Stimulated activated CD4-positive, alpha-beta T cell treated with anti-CD3 and anti-CD28 coated beads, Interleukin-15, amount 100 ng/mL, for 1 hour (primary cell): ENCODE results near the gene RNF169.
"Not testable (repeated sequence)": the region's sequence is repeated elsewhere in the genome, so short reads cannot be mapped to it uniquely, and the experiment has no call there.

ENCODE experiments used
- DNase-seq, 2 donors: peaks; one replicate each; pipeline ENCODE4 v3.0.0-alpha.2; 2020; ENCODE audit warnings: low read depth in 1 of 2, low spot score in 1 of 2

Gene RNF169

DNA sequence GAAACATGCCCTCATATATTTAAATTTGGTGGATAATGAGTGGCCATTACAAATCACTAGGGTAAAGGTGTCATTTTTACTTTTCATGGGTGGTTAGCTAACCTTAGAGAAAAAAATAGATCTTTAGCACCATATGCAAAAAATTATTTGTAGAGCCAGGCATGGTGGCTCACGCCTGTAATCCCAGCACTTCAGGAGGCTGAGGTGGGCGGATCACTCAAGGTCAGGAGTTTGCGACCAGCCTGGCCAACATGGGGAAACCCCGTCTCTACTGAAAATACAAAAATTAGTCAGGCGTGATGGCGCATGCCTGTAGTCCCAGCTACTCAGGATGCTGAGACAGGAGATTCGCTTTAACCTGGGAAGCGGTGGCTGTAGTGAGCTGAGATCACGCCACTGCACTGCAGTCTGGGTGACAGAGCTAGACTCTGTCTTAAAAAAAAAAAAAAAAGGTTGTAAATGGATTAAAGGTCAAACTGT lies 19.6 kb downstream of the RNF169 start:
- DNase-seq: not testable (repeated sequence)

DNA sequence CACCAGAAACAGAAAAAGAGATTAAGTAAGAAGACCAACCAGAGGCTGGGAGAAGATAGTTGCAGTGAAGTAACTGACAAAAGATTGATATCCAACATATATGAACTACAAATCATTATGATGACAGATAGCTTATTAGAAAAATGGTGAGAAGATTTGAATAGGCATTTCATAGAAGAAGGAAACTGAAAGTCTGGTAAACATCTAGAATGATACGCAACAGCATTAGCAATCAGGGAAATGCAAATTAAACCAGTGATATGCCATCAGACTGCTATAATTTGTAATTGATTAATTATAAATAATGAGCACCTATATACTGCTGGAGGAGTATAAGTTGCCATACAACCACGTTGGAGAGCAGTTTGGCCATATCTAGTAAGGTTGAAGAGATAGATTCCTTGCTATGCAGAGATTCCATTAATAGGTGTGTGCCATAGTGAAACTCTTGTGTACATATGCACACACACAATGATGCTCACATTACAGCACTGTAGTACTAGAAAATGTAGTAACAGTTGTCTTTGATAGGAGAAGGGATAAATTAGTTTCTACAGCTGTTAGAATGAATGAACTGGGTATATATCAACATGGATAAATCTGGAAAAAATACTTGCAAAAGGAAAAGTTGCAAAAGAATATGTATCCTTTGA lies 20.5 kb downstream of the RNF169 start:
- no peak for DNase-seq

DNA sequence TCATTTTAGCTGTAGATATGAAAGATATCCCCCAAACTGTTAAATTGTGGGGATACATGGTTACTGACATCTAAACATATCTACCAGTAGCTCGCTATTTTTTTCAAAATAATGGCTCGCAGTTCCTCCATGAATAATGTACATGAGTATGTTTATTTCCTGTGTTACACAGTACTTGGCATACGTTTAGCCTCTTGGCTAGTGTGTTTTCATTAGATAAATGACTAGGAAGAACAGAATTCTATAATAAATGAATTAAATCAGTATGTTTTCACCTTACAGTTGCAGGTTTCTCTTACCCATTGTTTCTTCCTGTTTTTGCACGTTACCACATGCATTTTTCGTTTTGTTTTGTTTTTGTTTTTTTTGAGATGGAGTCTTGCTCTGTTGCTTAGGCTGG lies 21.8 kb downstream of the RNF169 start:
- DNase-seq: no peak

DNA sequence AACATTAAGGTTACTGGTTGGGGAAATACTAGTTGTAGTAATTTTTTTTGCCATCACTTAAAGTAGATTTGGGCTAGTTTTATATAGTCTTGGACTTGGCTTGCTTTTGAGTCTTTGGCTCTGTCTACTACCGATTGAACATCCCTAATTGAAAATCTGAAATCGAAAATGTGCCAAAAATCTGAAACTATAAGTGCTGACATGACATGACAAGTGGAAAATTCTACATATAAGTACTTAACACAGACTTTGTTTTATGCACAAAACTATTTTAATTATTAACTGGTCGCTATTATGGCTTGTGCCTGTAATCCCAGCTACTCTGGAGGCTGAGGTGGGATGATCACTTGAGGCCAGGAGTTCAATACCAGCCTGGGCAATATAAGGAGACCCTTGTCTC lies 22.5 kb downstream of the RNF169 start:
- no peak for DNase-seq

DNA sequence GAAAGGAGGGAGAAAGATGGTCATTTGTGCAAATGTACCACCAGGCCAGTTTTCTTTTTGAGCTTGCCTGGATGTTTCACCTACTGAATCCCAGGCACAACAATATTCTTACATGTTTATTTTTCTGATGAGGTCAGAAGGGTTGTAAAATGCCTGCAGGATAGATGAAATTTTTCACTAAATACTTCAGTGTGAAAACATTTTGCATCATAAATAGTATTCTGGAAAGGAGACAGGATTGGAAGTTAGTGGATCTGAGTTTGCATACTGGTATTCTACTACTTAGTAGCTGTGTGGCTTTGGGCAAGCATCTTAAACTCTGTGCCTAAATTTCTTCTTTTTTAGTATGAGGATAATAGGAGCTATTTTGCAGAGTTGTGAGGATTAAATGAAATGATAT lies 24.8 kb downstream of the RNF169 start:
- no peak for DNase-seq

DNA sequence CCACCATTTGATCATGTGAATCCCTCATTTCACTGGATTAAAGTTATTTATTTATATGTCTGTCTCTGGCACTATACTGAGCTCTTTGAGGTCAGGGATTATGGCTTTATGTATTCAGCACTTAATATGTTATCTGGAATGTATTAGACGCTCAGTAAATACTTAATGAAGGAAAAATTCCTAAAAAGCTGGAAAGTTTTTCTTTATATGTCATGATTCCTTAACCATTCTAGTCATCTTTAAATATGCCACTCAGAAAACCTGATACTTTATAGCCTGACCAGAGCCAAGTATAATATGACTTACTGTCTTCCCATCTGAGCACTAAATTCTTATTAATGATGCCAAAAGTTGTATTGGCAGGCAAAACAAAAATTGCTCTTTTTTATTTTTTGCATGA lies 27.1 kb downstream of the RNF169 start:
- DNase-seq: no peak

DNA sequence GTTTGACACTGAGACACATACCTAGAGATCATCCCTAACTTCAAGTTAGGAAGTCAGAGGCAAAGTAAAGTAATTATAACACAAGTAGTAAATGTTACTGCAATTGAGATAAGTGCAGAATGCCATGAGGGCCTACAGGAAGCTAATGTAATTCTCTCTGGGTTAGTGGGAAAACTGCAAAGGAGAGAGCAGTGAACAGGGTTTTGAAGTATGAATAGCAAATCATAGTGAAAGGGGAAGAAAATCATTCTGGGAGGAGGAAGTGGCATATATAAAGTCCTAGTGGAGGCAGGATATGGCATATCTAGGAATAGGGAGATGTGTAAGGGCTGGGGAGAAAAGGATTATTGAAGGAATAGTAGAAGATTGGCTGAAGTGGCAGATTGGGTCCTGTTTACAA lies 27.9 kb downstream of the RNF169 start:
- no peak for DNase-seq

DNA sequence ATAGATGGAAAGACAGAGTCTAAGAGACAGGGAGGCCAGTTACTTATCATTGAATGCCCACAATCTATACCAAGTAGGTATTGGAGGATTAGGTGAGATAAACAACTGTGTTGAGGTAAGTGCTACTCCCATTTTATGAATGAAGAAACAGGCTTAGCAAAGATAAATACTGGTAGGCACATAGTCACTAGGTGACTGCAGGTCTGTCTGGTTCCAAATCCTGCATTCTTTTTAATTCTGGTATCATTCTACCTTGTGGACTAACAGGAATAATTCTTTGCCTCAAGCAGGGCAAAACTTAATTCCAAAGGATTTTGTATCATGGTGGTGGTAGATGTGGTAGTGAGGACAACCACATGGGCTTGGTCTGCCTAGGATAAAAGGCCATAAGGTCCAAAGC lies 28.4 kb downstream of the RNF169 start:
- no peak for DNase-seq

DNA sequence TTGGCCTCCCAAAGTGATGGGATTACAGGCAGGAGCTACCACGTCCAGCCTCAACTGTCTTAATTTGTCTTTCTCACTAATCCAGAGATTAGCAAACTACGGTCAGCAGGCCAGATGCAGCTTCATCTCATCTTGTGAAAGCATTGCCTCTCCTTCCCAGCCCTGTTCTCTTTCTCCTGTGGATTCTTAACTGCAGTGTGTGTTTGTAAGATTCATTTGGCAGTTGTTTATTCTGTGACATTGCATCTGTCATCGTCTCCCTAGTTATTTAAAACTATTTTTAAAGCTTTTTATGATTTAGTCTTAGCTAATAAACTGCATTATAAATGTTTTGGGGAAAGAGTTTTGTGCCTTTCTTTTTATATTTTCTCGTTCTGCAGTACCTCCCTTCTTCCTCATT lies 29.2 kb downstream of the RNF169 start:
- DNase-seq: no peak

DNA sequence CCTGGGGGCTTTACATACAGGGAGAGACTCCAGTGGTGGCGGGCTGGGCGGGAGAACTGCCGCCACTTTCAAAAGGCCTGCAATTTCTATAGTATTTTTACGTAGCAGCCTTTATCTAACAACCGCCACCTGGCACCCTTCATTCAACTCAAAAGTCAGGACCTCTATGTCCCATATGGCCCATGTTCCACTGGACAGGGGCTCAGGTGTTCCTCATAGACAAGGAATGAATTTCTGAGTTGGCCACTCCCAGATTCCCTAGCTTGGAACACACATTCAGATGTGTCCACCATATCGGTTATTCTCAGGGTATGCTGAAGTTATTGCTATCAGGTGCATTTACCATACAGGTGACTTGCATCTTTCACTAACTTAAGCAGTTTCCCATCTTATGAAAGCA lies 29.9 kb downstream of the RNF169 start:
- no peak for DNase-seq

DNA sequence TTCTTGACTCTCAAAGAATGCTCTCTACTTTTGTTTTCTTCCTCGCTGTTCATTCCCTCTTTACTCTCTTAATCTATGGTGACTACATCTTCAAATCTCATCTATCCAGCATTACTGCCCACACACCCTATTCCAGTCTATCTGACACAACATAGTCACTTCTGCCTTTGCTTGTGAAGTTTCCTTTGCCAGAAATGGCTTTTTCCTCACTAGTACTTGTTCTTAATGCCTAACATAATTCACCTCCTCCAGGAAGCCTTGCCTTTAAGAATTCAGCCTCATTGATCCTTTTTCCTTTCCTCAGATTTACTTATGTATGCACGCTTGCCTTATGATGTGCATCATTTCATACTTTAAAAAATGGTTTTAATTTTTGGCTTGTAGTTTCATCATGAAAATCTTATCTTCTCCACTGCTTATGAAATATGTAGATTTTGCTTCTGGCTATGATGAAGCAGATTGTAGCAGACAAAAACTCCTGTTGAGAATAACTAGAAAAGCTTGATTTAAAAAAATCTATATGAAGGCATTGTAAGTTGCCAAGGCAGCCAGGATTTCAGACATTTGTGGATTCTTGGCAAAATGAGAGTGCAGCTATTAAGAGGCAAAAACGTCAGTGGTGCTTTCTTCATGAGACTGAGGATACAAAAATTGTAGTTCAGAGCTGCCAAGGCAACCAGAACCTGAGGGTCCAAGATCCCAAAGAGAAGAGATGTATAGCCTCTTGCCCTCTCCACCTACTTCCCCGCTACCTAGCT lies 31.8 kb downstream of the RNF169 start:
- DNase-seq: no peak

DNA sequence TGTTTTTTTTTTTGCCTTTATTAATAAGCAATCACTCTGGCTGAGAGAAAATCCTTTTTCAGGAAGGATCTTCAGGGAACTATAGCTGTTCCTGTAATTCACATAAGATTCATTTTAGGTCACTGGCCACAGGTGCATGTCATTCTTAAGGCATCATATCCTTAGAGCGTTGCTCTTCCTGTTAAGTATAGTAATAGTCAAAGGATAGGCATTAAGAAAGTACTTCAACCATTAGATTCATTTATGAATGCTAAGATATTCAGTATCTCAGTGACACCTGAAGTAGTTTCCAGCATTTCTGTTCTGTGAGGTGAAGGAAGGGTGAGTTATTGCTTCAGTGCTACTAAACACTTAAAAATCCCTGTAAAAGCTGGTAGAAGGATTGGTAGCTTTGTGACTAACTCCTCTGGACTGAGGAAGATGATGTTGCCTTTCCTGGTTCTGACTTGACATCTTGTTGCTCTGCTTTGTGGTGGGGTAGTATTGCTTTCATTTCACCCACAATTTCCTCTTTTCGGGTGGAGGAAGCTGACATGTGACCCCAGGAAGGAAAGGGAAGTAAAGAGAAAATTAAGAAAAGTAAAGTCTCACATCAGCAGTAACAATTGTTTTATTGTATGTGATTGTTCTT lies 34.7 kb downstream of the RNF169 start:
- no peak for DNase-seq

DNA sequence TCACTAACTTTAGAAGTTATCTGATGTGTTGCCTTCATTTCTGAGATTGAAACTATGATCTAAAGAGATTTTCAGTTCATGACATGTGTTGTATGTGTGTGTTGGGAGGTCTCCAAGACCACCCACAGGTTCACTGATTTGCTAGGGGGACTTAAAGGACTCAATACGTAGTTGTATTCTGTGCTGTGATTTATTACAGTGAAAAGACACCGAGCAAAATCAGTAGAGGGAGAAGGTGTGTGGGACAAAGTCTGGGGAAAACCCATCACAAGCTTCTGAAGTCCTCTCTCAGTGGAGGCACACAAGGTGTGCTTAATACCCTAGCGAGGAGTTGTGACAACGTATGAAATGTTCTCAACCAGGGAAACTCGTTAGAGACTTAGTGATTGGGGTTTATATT lies 35.6 kb downstream of the RNF169 start:
- no peak for DNase-seq

DNA sequence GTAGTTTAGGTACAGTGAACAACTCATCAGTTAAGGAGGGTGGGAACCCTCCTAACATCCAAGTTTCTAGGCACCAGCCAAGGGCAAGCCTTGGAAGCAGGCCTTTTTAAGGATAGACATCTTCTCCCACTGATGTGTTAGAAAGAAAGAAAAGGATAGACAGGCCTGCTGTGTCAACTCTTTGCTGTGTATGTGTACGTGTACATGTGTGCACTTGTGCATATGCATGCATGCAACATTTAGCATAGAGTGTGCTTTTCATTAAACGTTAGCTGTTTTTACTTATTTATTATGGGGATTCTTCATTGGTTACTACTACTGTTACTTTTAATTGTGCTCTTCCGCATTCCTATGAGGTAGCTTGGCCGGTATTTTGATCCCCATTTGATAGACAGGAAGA lies 36.1 kb downstream of the RNF169 start:
- DNase-seq: no peak

DNA sequence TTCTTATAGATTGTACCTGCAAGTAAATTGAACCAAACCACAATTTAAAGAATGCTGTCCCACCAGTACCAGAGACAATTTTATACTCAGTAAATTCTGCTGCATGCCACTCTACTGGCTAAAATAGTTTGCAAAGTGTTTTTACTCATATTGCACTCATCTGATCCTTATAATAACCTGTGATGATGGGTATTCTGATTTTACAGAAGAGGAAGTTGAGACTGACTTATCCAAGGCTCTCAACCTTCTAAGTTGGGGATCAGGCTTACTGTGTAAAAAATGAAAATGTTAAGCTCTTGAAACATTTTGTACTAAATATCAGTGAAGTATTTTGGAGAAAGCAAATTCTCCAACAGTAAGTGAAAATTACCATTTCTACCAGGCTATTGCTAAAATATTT lies 37.9 kb downstream of the RNF169 start:
- no peak for DNase-seq

DNA sequence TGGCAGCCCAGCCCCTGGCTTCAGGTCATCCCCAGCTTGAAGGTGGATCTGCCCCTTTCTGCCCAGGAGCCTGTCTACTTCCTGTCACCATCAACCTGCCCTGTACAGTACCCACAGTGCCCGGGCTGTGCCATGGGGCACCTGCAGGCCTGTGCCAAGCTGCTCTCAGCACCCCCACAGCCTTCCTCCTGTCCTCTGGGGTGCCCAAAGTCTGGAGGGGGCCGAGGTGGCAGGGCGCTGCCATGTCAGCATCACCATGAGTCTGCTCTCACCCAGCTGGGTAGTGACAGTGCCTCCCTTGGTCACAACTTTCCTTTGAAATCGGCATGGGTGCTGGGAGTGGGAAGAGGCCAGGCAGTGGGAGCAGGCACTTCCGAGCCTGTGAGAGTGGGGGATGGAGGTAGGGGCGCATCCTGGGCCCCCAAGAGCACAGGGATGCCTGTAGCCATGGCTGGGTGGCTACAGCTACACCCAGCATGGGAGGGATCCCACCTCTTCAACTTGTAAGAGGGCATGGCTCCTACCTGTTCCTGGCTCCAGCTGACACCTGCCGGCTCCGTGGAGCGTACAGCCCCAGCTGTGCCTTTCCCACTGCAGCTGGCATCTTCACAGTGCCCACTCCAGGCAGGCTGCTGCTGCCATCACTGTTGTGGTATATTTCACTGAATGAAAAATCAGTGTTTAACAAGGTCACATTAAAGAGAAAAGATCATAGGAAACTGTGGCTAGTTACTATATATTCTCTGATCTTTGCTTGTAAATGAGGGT lies 42.9 kb downstream of the RNF169 start:
- no peak for DNase-seq

DNA sequence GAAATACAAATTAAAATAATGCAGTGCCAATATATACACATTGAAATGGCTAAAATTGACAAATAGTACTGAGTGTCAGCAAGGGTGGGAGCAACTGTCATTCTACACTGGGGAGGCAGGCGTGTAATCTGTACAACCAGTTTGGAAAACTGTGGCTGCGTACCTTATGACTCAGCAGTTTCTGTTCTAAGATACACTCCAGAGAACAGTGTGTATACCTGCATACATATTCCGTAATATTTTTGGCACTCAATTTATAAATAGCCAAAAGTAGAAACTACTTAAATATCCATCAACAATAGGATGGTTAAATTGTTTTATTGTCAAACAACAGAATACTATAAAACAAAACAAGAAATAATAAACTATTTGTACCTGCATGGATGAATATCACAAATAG lies 57.6 kb downstream of the RNF169 start:
- DNase-seq: no peak

DNA sequence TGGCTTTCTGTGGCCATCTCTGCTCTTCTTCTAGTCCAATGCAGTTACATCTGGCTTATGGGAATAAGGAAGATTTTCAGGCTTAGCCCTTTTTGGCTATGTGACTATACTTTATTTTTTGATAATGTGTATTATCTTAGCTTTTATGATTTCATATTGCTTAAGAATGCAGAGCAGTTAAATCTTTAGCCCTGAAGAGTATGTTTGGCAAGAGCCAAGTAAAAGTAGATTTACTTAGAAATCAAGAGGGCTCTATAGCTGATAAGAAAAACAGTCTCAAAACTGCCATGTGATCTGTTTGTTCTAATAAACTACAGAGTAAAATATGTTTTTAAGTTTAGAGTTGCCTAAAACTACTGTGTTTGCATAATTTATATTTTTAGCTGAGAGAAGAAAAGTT lies 61.2 kb downstream of the RNF169 start:
- no peak for DNase-seq

DNA sequence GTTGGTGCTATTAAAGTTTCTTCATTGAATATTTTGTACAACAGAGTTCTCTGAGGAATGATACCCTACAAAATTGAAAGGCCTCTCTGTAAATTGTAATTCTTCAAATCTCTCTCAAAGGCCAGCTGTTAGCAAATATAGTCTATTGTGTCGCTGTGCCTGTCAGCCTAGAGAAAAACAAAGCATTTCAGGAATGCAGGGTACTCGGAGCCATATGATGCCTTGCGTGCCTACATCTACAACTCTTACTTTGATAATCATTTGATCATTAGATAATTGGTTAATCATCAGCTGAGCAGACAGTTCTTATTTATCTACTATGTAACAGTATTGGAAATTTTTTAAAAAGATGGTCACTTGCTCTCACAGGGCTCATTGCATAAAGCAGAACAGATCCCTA lies 67.3 kb downstream of the RNF169 start:
- DNase-seq: no peak

DNA sequence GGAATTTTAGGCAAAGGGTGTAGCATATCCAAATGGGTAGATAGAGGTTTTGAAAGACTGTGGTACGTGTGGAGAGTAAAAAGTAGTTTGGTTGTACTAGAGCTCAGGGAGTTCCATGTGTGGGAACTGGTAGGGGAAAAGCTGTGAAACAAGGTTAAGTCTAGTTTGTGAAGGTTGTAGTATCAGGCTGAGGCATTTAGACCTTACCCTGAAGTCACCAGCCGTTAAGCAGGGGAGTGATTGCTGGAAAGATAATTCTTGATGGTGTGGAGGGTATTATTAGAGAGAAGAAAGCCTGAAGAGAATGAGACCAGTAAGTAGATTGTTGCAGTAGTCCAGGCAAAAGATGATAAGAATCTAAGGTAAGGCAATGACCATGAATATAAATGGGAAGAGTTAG lies 68.0 kb downstream of the RNF169 start:
- DNase-seq: no peak

DNA sequence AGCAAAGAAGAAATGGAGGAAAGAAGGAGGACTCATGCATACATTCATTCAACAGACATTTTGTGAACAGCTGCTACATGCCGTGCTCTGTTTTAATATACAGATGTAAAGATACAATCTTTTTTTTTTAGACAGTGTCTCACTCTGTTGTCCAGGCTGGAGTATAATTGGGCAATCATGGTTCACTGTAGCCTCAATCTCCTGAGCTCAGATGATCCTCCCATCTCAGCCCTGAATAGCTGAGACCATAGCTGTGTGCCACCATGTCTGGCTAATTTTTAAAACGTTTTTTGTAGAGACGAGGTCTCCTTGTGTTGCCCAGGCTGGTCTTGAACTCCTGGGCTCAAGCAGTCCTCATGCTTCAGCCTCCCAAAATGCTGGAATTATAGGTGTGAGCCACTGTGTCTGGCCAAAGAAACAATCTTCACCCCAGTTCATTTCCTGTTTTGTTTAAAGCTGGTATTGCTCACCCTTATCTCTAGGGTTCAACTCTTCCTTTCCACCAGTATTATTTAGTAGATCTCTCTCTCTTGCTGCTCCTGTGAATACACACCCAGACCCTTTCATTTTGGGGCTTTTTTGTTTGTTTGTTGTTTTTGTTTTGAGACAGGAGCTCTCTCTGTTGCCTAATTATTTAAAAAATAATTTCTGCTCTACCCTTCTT lies 69.8 kb downstream of the RNF169 start:
- DNase-seq: no peak
